Transverse colon (tissue), 4 donors: Measurements from ENCODE around the gene PSMG2. TPM values are rescaled to one million over a fixed set of nuclear protein-coding genes. Genes with fewer than 3 reads are reported as not detected.
A peak's percentile ranks its signal among the peaks of the same experiment; 100 is the strongest.

Source experiments
- DNase-seq: peaks from one replicate; pipeline ENCODE4 v3.0.0-alpha.2; 2019
- H3K27ac ChIP-seq, 4 donors: fragments of 200-600 bp; sonication (generic); 2 replicates each; pipeline ENCODE4 v1.5.1; 2016 to 2018; ENCODE audit warnings: inconsistent platforms in 4 of 4
- H3K27me3 ChIP-seq: fragments of 200-600 bp; sonication (generic); 2 replicates; pipeline ENCODE4 v1.5.1; 2017; ENCODE audit warnings: inconsistent platforms
- H3K36me3 ChIP-seq, 4 donors: fragments of 200-600 bp; sonication (generic); 2 replicates each; pipeline ENCODE4 v1.5.1; 2017 to 2019; ENCODE audit warnings: inconsistent platforms in 4 of 4
- H3K4me1 ChIP-seq, 4 donors: fragments of 200-600 bp; sonication (generic); 2 replicates each; pipeline ENCODE4 v1.5.1; 2017 to 2020; ENCODE audit warnings: inconsistent platforms in 4 of 4
- H3K4me3 ChIP-seq, 4 donors: fragments of 200-600 bp; sonication (generic); 1 replicate in 1 of 4; 2 replicates in 3 of 4; pipeline versions ENCODE4 v1.5.1 to v1.6.1; 2017 to 2019; ENCODE audit warnings: inconsistent platforms in 4 of 4
- H3K9me3 ChIP-seq, 2 donors: fragments of 200-600 bp; sonication (generic); 2 replicates each; pipeline ENCODE4 v1.5.1; 2017 to 2019; ENCODE audit warnings: inconsistent platforms in 2 of 2
- EP300 ChIP-seq: sonication (generic); formaldehyde crosslinking; IDR thresholded peaks from one replicate; pipeline ENCODE4 v1.6.1; 2017; ENCODE audit warnings: antibody characterized with exemption, low read depth
- POLR2A ChIP-seq: fragments of 450-650 bp; IDR thresholded peaks from one replicate; pipeline ENCODE4 v1.6.1; 2016; ENCODE audit warnings: antibody characterized with exemption, mild to moderate bottlenecking, moderate library complexity
- POLR2AphosphoS5 ChIP-seq, 3 donors: sonication (generic); formaldehyde crosslinking; IDR thresholded peaks; one replicate each; pipeline ENCODE4 v1.6.1; 2016; ENCODE audit warnings: antibody characterized with exemption in 3 of 3
- WGBS, 2 donors: methylation state at CpG; one replicate each; pipeline ENCODE4 v1.1.5; 2018; ENCODE audit warnings: low coverage in 1 of 2; 5-methylcytosine and 5-hydroxymethylcytosine counted together
- in situ Hi-C, 4 donors: fragments of 200-750 bp; cut with MboI; loops; one replicate each; pipeline versions ENCODE4 v1.15.0 to v1.15.1; 2017; ENCODE audit warnings: low sequenced_read_pairs in 3 of 4, low pct_ligation_motif_present in 1 of 4, low pct_unique_long_range_greater_than_20kb in 1 of 4
- intact Hi-C: fragments of 100-400 bp; cut with DNase I; formaldehyde crosslinking; loops from one replicate; pipeline ENCODE4 v1.15.1; 2023; ENCODE audit warnings: low total_unique reads
- total RNA-seq, 4 donors: library from RNA; depleted of rRNA; stranded (reverse); fragments of >200 nt; gene quantifications; one replicate each; pipeline ENCODE4 v1.1.0, GENCODE V29; 2016
- TF ChIP-seq, protein P1 (sequence below), 5 experiments: fragments of 200-600 bp in 3 of 5; fragments of 450-650 bp in 2 of 5; sonication (generic) in 3 of 5; IDR thresholded peaks; 1 replicate in 2 of 5; 2 replicates in 3 of 5; pipeline ENCODE4 v1.5.1; 2016 to 2017; ENCODE audit warnings: antibody characterized with exemption in 5 of 5, inconsistent platforms in 3 of 5, mild to moderate bottlenecking in 2 of 5, moderate library complexity in 1 of 5

The PSMG2 gene
- total RNA-seq, 4 donors from 2014 or later, result 14.7 to 80.4 (median 55.0) TPM

DNA sequence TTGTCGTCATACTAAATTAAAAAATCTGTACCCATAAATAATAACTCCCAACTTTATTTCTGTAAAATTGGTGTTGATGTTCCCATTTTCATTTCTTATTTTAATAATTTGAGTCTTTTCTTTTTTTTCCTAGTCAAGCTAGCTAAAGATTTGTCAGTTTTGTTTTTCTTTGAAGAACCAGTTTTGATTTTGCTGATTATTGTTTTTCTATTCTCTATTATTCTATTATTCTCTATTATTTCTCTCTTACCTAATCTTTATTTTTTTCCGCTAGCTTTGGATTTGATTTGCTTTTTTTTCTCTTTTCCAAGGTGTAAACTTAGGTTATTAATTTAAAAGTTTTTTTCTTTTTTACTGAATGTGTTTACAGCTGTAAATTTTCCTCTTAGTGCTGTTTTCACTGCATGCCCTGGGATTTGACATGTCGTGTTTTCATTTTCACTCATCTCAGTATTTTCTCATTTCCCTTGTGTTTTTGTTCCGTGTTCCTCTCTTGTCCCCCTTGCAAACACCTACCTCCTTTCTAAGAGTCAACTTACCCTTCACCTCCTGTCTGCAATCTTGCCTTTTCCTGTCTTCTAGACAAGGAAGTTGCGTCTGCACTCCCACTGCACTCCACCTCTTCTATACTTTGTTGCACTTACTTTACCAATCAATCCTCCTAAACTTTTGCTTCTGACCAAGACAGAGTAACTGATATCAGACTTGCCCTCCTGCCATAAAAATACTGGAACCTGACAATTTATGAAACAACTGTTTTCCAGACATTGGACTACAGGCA lies 18.8 kb downstream of the PSMG2 start:
- Histone ChIP-seq H3K4me3 (no peak overlapping the region), H3K36me3 (peaks cover 0 to 77% (median 35%) of the 10 kb centered on the region in 4 donors), H3K4me1 (no peaks in the 10 kb centered on the region), H3K27ac (no peak overlapping the region), H3K27me3 (no peaks in the 10 kb centered on the region), H3K9me3 (no peaks in the 10 kb centered on the region)
- WGBS, 2 donors, result 88 to 90% methylated on average over 5 of the region's 5 CpGs
- TF ChIP-seq POLR2AphosphoS5 (IDR thresholded peaks at IDR 0.05) (no peak), EP300 (no peak), POLR2A (no peak)
- TF ChIP-seq, protein P1, sequence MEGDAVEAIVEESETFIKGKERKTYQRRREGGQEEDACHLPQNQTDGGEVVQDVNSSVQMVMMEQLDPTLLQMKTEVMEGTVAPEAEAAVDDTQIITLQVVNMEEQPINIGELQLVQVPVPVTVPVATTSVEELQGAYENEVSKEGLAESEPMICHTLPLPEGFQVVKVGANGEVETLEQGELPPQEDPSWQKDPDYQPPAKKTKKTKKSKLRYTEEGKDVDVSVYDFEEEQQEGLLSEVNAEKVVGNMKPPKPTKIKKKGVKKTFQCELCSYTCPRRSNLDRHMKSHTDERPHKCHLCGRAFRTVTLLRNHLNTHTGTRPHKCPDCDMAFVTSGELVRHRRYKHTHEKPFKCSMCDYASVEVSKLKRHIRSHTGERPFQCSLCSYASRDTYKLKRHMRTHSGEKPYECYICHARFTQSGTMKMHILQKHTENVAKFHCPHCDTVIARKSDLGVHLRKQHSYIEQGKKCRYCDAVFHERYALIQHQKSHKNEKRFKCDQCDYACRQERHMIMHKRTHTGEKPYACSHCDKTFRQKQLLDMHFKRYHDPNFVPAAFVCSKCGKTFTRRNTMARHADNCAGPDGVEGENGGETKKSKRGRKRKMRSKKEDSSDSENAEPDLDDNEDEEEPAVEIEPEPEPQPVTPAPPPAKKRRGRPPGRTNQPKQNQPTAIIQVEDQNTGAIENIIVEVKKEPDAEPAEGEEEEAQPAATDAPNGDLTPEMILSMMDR (IDR thresholded peaks at IDR 0.05), result no peak
- DNase-seq, result no peak
- intact Hi-C loops, result no loop called here
- in situ Hi-C loops, result no loop called here

DNA sequence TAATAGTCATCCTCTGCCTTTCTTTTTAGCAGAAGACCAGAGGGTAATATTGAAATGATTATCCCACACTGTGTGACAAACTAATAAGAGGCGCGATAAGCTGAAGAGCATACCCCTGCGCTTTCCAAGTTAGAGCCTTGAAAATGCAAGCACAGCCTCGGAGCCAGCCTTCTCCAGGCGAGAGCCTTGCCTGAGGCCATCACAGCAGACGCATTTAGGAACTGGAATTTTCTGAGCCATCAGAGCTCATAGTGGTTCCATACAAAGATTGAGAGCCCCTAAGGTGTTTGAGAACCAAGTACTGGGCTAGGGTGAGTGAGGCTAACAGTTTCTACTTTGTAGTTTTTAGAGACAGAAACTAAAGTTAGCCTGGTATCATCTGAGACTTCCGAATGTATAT lies 19.9 kb downstream of the PSMG2 start:
- H3K36me3 ChIP-seq, result peaks cover 0 to 78% (median 31%) of the 10 kb centered on the region in 4 donors
- 83 to 100% methylated on average over 4 to 7 of the region's 7 CpGs for WGBS, 2 donors
- no peaks in the 10 kb centered on the region for H3K9me3 ChIP-seq
- intact Hi-C loops, result no loop called here
- H3K4me1 ChIP-seq, result no peaks in the 10 kb centered on the region
- TF ChIP-seq, protein P1 (IDR thresholded peaks at IDR 0.05), result no peak
- TF ChIP-seq POLR2A (no peak), POLR2AphosphoS5 (IDR thresholded peaks at IDR 0.05) (no peak), EP300 (no peak)
- H3K27ac ChIP-seq, result no peak overlapping the region
- DNase-seq, result no peak
- H3K27me3 ChIP-seq, result no peaks in the 10 kb centered on the region
- in situ Hi-C loops, result no loop called here
- H3K4me3 ChIP-seq, result no peak overlapping the region

DNA sequence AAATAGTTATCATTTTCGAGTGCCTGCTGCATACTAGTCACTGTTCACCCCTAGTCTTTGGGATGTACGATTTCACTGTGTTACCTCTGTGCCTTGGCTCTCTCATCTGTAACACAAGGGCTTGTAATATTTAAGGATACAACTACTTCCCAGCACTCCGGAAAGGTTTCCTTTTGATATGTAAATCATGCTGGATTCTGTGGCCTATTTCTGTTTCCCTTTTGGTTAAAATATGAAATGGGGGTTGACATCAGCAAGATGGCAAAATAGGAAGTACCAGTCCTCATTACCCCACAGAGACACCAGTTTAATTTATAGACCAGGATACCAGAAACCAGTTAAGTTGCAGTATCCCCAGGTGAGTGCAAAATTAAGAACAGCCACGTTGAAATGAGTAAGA lies 23.5 kb downstream of the PSMG2 start:
- H3K4me3 ChIP-seq, result no peak overlapping the region
- H3K4me1 ChIP-seq, result no peaks in the 10 kb centered on the region
- intact Hi-C loops (no loop called here), in situ Hi-C loops (loop anchor here in 2 of 4 donors (5.0 to 25.0 kb wide), 3 partner anchors 166 to 436 kb away; no protein-coding TSS in a partner anchor)
- TF ChIP-seq POLR2A (no peak), EP300 (no peak), POLR2AphosphoS5 (IDR thresholded peaks at IDR 0.05) (no peak)
- TF ChIP-seq, protein P1 (IDR thresholded peaks at IDR 0.05), result no peak
- H3K9me3 ChIP-seq, result no peaks in the 10 kb centered on the region
- 56 to 69% methylated on average over 4 of the region's 4 CpGs for WGBS, 2 donors
- no peak for DNase-seq
- no peaks in the 10 kb centered on the region for H3K27me3 ChIP-seq
- peaks cover 0 to 47% (median 22%) of the 10 kb centered on the region in 4 donors for H3K36me3 ChIP-seq
- H3K27ac ChIP-seq, result no peak overlapping the region

DNA sequence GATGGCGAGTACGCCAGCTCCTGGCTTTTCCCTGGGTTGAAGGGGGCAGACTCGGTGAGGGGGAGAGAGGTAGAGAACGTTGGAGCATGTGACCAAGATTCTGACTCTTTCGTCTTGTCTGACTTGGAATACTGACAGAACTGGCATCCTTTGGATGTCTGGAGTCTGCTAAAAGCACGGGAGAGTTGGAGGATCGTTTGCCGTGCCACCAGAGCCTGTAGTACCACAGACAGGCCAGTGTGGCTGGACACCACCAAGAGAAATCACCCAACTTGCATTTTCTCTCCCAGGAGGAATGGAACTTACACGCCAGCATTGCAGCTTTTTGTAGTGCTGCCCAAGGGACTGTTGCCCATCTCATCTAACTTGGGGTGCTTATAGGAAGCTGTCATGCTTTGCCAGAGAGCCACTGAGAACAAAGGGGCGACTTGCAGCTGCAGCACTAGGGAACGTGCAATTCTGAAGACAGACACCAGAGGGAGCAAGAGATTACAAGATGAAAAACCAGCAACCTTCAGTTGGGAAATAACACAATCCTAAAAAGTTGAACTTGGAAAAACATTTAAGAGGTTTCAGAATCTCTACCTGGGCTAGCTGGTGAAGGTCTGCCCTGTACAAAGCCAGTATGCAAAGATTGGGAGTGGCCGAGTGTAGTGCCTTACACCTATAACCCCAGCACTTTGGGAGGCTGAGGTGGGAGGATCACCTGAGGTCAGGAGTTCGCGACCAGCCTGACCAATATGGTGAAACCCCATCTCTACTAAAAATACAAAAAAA lies 24.1 kb downstream of the PSMG2 start:
- WGBS, 2 donors, result 47 to 62% methylated on average over 5 to 14 of the region's 14 CpGs
- no peaks in the 10 kb centered on the region for H3K27me3 ChIP-seq
- TF ChIP-seq, protein P1 (IDR thresholded peaks at IDR 0.05), result peak; percentile 88 to 92 (median 90)
- TF ChIP-seq EP300 (no peak), POLR2A (no peak), POLR2AphosphoS5 (IDR thresholded peaks at IDR 0.05) (no peak)
- no peak overlapping the region for H3K4me3 ChIP-seq
- intact Hi-C loops, result no loop called here
- in situ Hi-C loops, result loop anchor here in 2 of 4 donors (5.0 to 25.0 kb wide), 3 partner anchors 165 to 435 kb away; no protein-coding TSS in a partner anchor
- no peaks in the 10 kb centered on the region for H3K4me1 ChIP-seq
- H3K9me3 ChIP-seq, result no peaks in the 10 kb centered on the region
- H3K27ac ChIP-seq, result no peak overlapping the region
- H3K36me3 ChIP-seq, result peaks cover 0 to 45% (median 19%) of the 10 kb centered on the region in 4 donors
- DNase-seq, result peak; percentile 34
